ENCODE results near the gene FMN1. TPM values are rescaled to one million over a fixed set of nuclear protein-coding genes. Genes with fewer than 3 reads are reported as not detected.

Gene FMN1
- total and polyA plus RNA-seq, 10 of the 15 experiments (the other 5 are each of a cell fraction or from before 2014, with no cell fraction given), result 0.05 to 0.16 (median 0.08) TPM; not detected in 4

DNA sequence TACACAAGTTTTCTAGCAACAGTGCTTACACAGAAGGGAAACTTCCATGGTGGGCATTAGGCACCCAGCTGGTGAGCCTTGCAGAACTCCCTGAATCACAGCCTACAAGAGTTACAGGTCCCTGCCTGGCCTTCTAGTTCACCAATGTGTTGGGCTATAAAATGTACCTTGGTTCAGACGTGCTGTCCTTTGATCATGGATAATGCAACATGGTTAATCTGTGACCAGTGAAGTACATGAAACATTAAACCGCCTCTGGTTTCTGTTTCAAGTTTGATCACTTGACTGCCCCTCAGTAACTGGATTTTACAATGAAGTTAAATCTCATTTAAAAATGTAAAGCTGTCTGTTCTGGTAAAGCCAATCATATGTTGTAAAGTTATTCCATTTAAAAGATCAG, 51.8 kb downstream of the FMN1 start:
- Histone ChIP-seq H3K4me2 (ENCODE audit: control insufficient read depth, insufficient read depth) (0 out of 2 replicates have a peak overlapping the region, but pooled peaks have one; percentile 12), H3K36me3 (ENCODE audit: control insufficient read depth in 2 of 2, insufficient read depth in 2 of 2, low read length in 1 of 2) (no peaks in the 10 kb centered on the region), H3K27ac (ENCODE audit: control insufficient read depth, insufficient read depth) (no peak overlapping the region), H3K4me3 (no peak overlapping the region), H3K27me3 (replicated peaks in 1 of 2; ENCODE audit: control insufficient read depth in 2 of 2, insufficient read depth in 2 of 2, low read length in 1 of 2) (peaks cover 0 to 3% of the 10 kb centered on the region in 2 experiments; a peak in 1 of 4 replicates), H2AFZ (ENCODE audit: control insufficient read depth, low read depth, low read length) (no peak overlapping the region), H3K79me2 (ENCODE audit: control insufficient read depth, insufficient read depth, low read length) (no peaks in the 10 kb centered on the region), H4K20me1 (ENCODE audit: control insufficient read depth, insufficient read depth) (no peaks in the 10 kb centered on the region), H3K4me1 (ENCODE audit: control insufficient read depth, insufficient read depth, low read length) (no peaks in the 10 kb centered on the region), H3K9ac (ENCODE audit: control insufficient read depth, insufficient read depth, low read length) (no peak overlapping the region), H3K9me3 (replicated peaks; ENCODE audit: control insufficient read depth, insufficient read depth, low read length) (no peaks in the 10 kb centered on the region; the same call in 2 of the 3 replicates)
- ATAC-seq, result peak; percentile 81
- intact Hi-C loops (cut with micrococcal nuclease; ENCODE audit: unreplicated experiment), result loop anchor here (5.0 kb wide), 1 partner anchor 60 kb away; no protein-coding TSS in a partner anchor
- no peak for DNase-seq (ENCODE audit: low read depth, low spot score)
- no peak for FAIRE-seq
- WGBS (ENCODE audit: insufficient coverage, insufficient replicate concordance, low lambda C conversion rate, missing lambda C conversion rate), result 0% methylated on average over 2 of the region's 2 CpGs
- CTCF ChIA-PET, result interaction anchor here (0.6 to 2.6 kb wide), 3 partner anchors 10 to 66 kb away, joined by 3 to 11 read pairs (median 3); no protein-coding TSS in a partner anchor
- RAD21 ChIA-PET (ENCODE audit: unreplicated experiment), result interaction anchor here (1.0 kb wide), 1 partner anchor 13 kb away, joined by 3 read pairs; no protein-coding TSS in a partner anchor
- TF ChIP-seq RBBP5 (conservative IDR thresholded peaks at IDR 0.05) (no peak), CTCF (IDR thresholded peaks at IDR 0.05 in 2 of 3, conservative IDR thresholded peaks at IDR 0.05 in 1 of 3; ENCODE audit: control insufficient read depth in 2 of 3, extremely low read depth in 1 of 3, insufficient read depth in 1 of 3, low read depth in 3 of 3, low read length in 3 of 3) (no peak), EP300 (IDR thresholded peaks at IDR 0.05; ENCODE audit: borderline replicate concordance in 1 of 2, control insufficient read depth in 1 of 2, low read depth in 2 of 2, low read length in 2 of 2) (no peak), CBX5 (IDR thresholded peaks at IDR 0.05; ENCODE audit: low read depth) (no peak), IKZF1 (conservative IDR thresholded peaks at IDR 0.05) (no peak), SMC3 (IDR thresholded peaks at IDR 0.05; ENCODE audit: borderline replicate concordance, low read length) (no peak), SUPT20H (IDR thresholded peaks at IDR 0.05; ENCODE audit: borderline replicate concordance, control insufficient read depth, low read depth, low read length) (no peak), YY1 (IDR thresholded peaks at IDR 0.05; ENCODE audit: low read depth, low read length) (no peak), CREM (IDR thresholded peaks at IDR 0.05; ENCODE audit: low read depth) (no peak), POU2F2 (IDR thresholded peaks at IDR 0.05; ENCODE audit: borderline replicate concordance, low read depth, low read length) (no peak), CBX3 (IDR thresholded peaks at IDR 0.05; ENCODE audit: borderline replicate concordance, low read depth) (no peak), ZNF217 (IDR thresholded peaks at IDR 0.05) (no peak), JUNB (IDR thresholded peaks at IDR 0.05) (no peak), DPF2 (IDR thresholded peaks at IDR 0.05) (no peak), BHLHE40 (IDR thresholded peaks at IDR 0.05; ENCODE audit: borderline replicate concordance in 1 of 2, low read depth in 2 of 2, low read length in 1 of 2) (no peak), SIN3A (IDR thresholded peaks at IDR 0.05; ENCODE audit: low read depth, low read length) (no peak), MEF2A (IDR thresholded peaks at IDR 0.05; ENCODE audit: insufficient read depth, low read depth, low read length) (no peak)
- TF ChIP-seq, protein P1, sequence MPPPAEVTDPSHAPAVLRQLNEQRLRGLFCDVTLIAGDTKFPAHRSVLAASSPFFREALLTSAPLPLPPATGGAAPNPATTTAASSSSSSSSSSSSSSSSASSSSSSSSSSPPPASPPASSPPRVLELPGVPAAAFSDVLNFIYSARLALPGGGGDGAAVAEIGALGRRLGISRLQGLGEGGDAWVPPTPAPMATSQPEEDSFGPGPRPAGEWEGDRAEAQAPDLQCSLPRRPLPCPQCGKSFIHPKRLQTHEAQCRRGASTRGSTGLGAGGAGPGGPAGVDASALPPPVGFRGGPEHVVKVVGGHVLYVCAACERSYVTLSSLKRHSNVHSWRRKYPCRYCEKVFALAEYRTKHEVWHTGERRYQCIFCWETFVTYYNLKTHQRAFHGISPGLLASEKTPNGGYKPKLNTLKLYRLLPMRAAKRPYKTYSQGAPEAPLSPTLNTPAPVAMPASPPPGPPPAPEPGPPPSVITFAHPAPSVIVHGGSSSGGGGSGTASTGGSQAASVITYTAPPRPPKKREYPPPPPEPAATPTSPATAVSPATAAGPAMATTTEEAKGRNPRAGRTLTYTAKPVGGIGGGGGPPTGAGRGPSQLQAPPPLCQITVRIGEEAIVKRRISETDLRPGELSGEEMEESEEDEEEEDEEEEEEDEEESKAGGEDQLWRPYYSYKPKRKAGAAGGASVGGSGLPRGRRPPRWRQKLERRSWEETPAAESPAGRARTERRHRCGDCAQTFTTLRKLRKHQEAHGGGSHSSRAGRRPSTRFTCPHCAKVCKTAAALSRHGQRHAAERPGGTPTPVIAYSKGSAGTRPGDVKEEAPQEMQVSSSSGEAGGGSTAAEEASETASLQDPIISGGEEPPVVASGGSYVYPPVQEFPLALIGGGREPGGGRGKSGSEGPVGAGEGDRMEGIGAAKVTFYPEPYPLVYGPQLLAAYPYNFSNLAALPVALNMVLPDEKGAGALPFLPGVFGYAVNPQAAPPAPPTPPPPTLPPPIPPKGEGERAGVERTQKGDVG (CRISPR knock-in tag; IDR thresholded peaks at IDR 0.05), result no peak
- in situ Hi-C loops (cut with MboI), result no loop called here
- SMC1A ChIA-PET (ENCODE audit: uncharacterized antibody, unreplicated experiment), result interaction anchor here (0.8 to 1.8 kb wide), 6 partner anchors 9 to 137 kb away, joined by 3 to 6 read pairs (median 4); no protein-coding TSS in a partner anchor
- POLR2A ChIA-PET, result no interaction called here
- BruUV-seq (replicated peaks), result no TSS peak

Measured in GM12878 (cell line).